Measurements from ENCODE around the gene AFTPH. TPM values are rescaled to one million over a fixed set of nuclear protein-coding genes. Genes with fewer than 3 reads are reported as not detected.

Gene AFTPH
- total RNA-seq, 2 experiments from 2014 or later, result 34.3 to 38.9 TPM

Small RNA genes within 50 kb of the gene (microRNA-seq; reads per million reads assigned to microRNA genes)
- gene MIR4434, result not detected

Other genes starting within 250 kb of the AFTPH start
- under 1 TPM; 0.19 to 0.43 TPM for gene LGALSL, start 70.2 kb upstream of the AFTPH start, total RNA-seq
- gene SERTAD2, start 129.6 kb downstream of the AFTPH start, total RNA-seq, result 10 to 100 TPM; 27.0 to 27.7 TPM

Data from activated naive CD8-positive, alpha-beta T cell treated with anti-CD3 and anti-CD28 coated beads, Interleukin-2, amount 10 ng/mL, durations not matched to agents 7 days and 5 days (primary cell).